ENCODE measurements around the gene CCDC181. TPM values are rescaled to one million over a fixed set of nuclear protein-coding genes. Genes with fewer than 3 reads are reported as not detected.

The CCDC181 gene
- polyA plus RNA-seq, 1 of the 3 experiments (the other 2 are of a cell fraction), result 1.2 TPM

- TF ChIP-seq EP300 (IDR thresholded peaks at IDR 0.05; ENCODE audit: borderline replicate concordance in 1 of 2, low read depth in 1 of 2, low read length in 1 of 2), result no peak
- TF ChIP-seq ELF1 (IDR thresholded peaks at IDR 0.05), result peak; percentile 78
- peak; percentile 52 for TF ChIP-seq CHD2 (IDR thresholded peaks at IDR 0.05; ENCODE audit: low read length, partially characterized antibody)
- peak; percentile 74; the same call in 1 of the 2 replicates for TF ChIP-seq MAX (IDR thresholded peaks at IDR 0.05; ENCODE audit: low read depth)
- TF ChIP-seq YY1 (IDR thresholded peaks at IDR 0.05; ENCODE audit: low read depth), result peak; percentile 69
- no peak for TF ChIP-seq REST (IDR thresholded peaks at IDR 0.05; ENCODE audit: low read depth, low read length)
- 0 out of 2 replicates have a peak, but pooled peaks have one; percentile 25 for TF ChIP-seq ZBTB33 (IDR thresholded peaks at IDR 0.05; ENCODE audit: borderline replicate concordance, low read depth)
- no peak for TF ChIP-seq RAD21 (IDR thresholded peaks at IDR 0.05; ENCODE audit: low read length)
- TF ChIP-seq TCF12 (IDR thresholded peaks at IDR 0.05), result peak; percentile 27; the same call in 1 of the 2 replicates
Measured at GRCh38 chr1:169367686-169368405, 59.4 kb downstream of the CCDC181 start, which contains the start of the genes BLZF1 and NME7 (continued).

- Histone ChIP-seq H2AFZ (ENCODE audit: low read depth) (peak overlapping the region; percentile 95), H3K9me2 (no peaks in the 10 kb centered on the region), H3K4me2 (peak overlapping the region; percentile 79), H3F3A (replicated peaks; ENCODE audit: insufficient read depth) (peaks cover 12% of the 10 kb centered on the region), H3K4me3 (ENCODE audit: low read depth in 2 of 2, low read length in 1 of 2) (peak overlapping the region; percentile 84 to 96), H4K20me1 (ENCODE audit: insufficient read depth) (no peaks in the 10 kb centered on the region), H3K9me3 (no peaks in the 10 kb centered on the region), H3K79me2 (ENCODE audit: insufficient read depth) (peaks cover 87% of the 10 kb centered on the region), H3K27me3 (ENCODE audit: insufficient read depth) (no peaks in the 10 kb centered on the region), H3K4me1 (ENCODE audit: control insufficient read depth in 1 of 2, insufficient read depth in 2 of 2, low read depth in 1 of 2, low read length in 1 of 2) (peaks cover 7 to 25% of the 10 kb centered on the region in 2 experiments; a peak in 3 of 4 replicates), H3K36me3 (replicated peaks in 1 of 2; ENCODE audit: control insufficient read depth in 1 of 2, insufficient read depth in 2 of 2, low read length in 1 of 2) (peaks cover 23 to 35% of the 10 kb centered on the region in 2 experiments), H3K27ac (ENCODE audit: low read depth in 2 of 2, low read length in 1 of 2) (peak overlapping the region; percentile 58 to 90), H3K9ac (peak overlapping the region; percentile 75)
- 3% methylated on average over 15 of the region's 15 CpGs for WGBS (ENCODE audit: low lambda C conversion rate)
- ChIA-PET POLR2A (interaction anchor here (0.5 to 1.3 kb wide), 3 partner anchors 12 to 261 kb away, joined by 3 to 5 read pairs (median 3); no protein-coding TSS in a partner anchor), CTCF (interaction anchor here (0.7 to 2.1 kb wide), 7 partner anchors 15 to 1024 kb away, joined by 3 to 12 read pairs (median 6); no protein-coding TSS in a partner anchor)
- DNase-seq, result peak; percentile 3
- TF ChIP-seq FOXJ3 (CRISPR knock-in tag; IDR thresholded peaks at IDR 0.05) (no peak), REST (IDR thresholded peaks at IDR 0.05; ENCODE audit: low read depth, low read length) (no peak), GATA2 (CRISPR knock-in tag; IDR thresholded peaks at IDR 0.05) (peak; percentile 28; the same call in 1 of the 2 replicates), USF2 (IDR thresholded peaks at IDR 0.05; ENCODE audit: borderline replicate concordance, low read depth, low read length) (no peak)
Measured at GRCh38 chr1:169367096-169367685, 60.1 kb downstream of the CCDC181 start.

Data from SK-N-SH (cell line).